GM23248 (cell line): ENCODE data around the gene RILP. TPM values are rescaled to one million over a fixed set of nuclear protein-coding genes. Genes with fewer than 3 reads are reported as not detected.

Experiments used
- DNase-seq: peaks from one replicate; pipeline ENCODE4 v3.0.0-alpha.2; 2015
- H2AFZ ChIP-seq: fragments of 200-600 bp; sonication (generic); 2 replicates; pipeline ENCODE4 v1.6.1; 2016; ENCODE audit warnings: antibody characterized with exemption
- H3F3A ChIP-seq: fragments of 200-600 bp; sonication (generic); 2 replicates; pipeline ENCODE4 v1.6.1; 2016; ENCODE audit warnings: mild to moderate bottlenecking, antibody characterized with exemption, mixed run types; ENCODE audit not compliant: insufficient read depth
- H3K27ac ChIP-seq: fragments of 200-600 bp; sonication (generic); 2 replicates; pipeline ENCODE4 v1.5.1; 2016; ENCODE audit warnings: mild to moderate bottlenecking
- H3K27me3 ChIP-seq: fragments of 200-600 bp; sonication (generic); replicated peaks from 2 replicates; pipeline ENCODE4 v1.6.1; 2016; ENCODE audit warnings: mild to moderate bottlenecking; ENCODE audit not compliant: insufficient read depth
- H3K36me3 ChIP-seq: fragments of 200-600 bp; sonication (generic); 2 replicates; pipeline ENCODE4 v1.6.1; 2016; ENCODE audit warnings: low read depth, mild to moderate bottlenecking
- H3K4me1 ChIP-seq: fragments of 200-600 bp; sonication (generic); 2 replicates; pipeline ENCODE4 v1.6.1; 2016; ENCODE audit warnings: mild to moderate bottlenecking; ENCODE audit not compliant: insufficient read depth
- H3K4me2 ChIP-seq: fragments of 200-600 bp; sonication (generic); one replicate; pipeline ENCODE4 v1.6.1; 2016; ENCODE audit warnings: mild to moderate bottlenecking; ENCODE audit not compliant: unreplicated experiment
- H3K4me3 ChIP-seq: fragments of 200-600 bp; sonication (generic); 2 replicates; pipeline ENCODE4 v1.5.1; 2016; ENCODE audit warnings: mild to moderate bottlenecking
- H3K79me2 ChIP-seq: fragments of 200-600 bp; sonication (generic); 2 replicates; pipeline ENCODE4 v1.6.1; 2016; ENCODE audit warnings: mild to moderate bottlenecking; ENCODE audit not compliant: insufficient read depth
- H3K9ac ChIP-seq: fragments of 200-600 bp; sonication (generic); 2 replicates; pipeline ENCODE4 v1.6.1; 2016; ENCODE audit warnings: mild to moderate bottlenecking
- H3K9me2 ChIP-seq: fragments of 200-600 bp; sonication (generic); 2 replicates; pipeline ENCODE4 v1.6.1; 2016; ENCODE audit warnings: mixed run types, mild to moderate bottlenecking, moderate library complexity; ENCODE audit not compliant: insufficient read depth
- H3K9me3 ChIP-seq: fragments of 200-600 bp; sonication (generic); one replicate; pipeline ENCODE4 v1.6.1; 2017; ENCODE audit warnings: low read depth
- H4K20me1 ChIP-seq: fragments of 200-600 bp; sonication (generic); 2 replicates; pipeline ENCODE4 v1.6.0; 2016; ENCODE audit not compliant: insufficient read depth
- EZH2 ChIP-seq: fragments of 200-600 bp; sonication (generic); IDR thresholded peaks from 2 replicates; pipeline ENCODE4 v1.6.1; 2018; ENCODE audit warnings: antibody characterized with exemption, mild to moderate bottlenecking; ENCODE audit not compliant: insufficient read depth, poor library complexity, severe bottlenecking
- EZH2phosphoT487 ChIP-seq: fragments of 200-600 bp; sonication (generic); IDR thresholded peaks from 2 replicates; pipeline ENCODE4 v1.6.1; 2018; ENCODE audit warnings: antibody characterized with exemption, moderate library complexity, mild to moderate bottlenecking, low read depth; ENCODE audit not compliant: insufficient read depth
- WGBS, 2 experiments: methylation state at CpG; one replicate each; pipeline ENCODE4 v1.1.6; 2015 to 2017; ENCODE audit warnings: low lambda C conversion rate in 2 of 2, low coverage in 1 of 2; ENCODE audit errors: missing lambda C conversion rate in 2 of 2; 5-methylcytosine and 5-hydroxymethylcytosine counted together
- in situ Hi-C: fragments of 300-500 bp; cut with MboI; formaldehyde crosslinking; loops from 2 replicates; pipeline ENCODE4 v1.15.0; 2020
- polyA plus RNA-seq: library from polyadenylated mRNA; unstranded; fragments of >200 nt; fragmentation: Nextera tagmentation; extraction: Ambion mirVana; gene quantifications from 2 replicates; pipeline ENCODE4 v1.2.1, GENCODE V29; 2016
- total RNA-seq: library from RNA; depleted of rRNA; stranded (reverse); fragments of >200 nt; shearing (Covaris generic); gene quantifications from 2 replicates; pipeline ENCODE4 v1.2.3, GENCODE V29; 2014

The RILP gene
- total and polyA plus RNA-seq, 2 experiments from 2014 or later = 6.5 to 27.6 TPM

GRCh38 chr17:1611715-1612114 lies 38.0 kb downstream of the RILP start:
- in situ Hi-C loops = no loop called here
- TF ChIP-seq EZH2 (no peak), EZH2phosphoT487 (no peak)
- H3K36me3 ChIP-seq = no peaks in the 10 kb centered on the region
- H3K4me2 ChIP-seq = no peak overlapping the region
- no peak overlapping the region for H3K4me3 ChIP-seq
- no peaks in the 10 kb centered on the region for H3K9me2 ChIP-seq
- no peak for DNase-seq
- H3K27ac ChIP-seq = no peak overlapping the region
- peaks cover 5% of the 10 kb centered on the region; the same call in 1 of the 2 replicates for H3K4me1 ChIP-seq
- no peaks in the 10 kb centered on the region for H3K9me3 ChIP-seq
- no peaks in the 10 kb centered on the region for H3K79me2 ChIP-seq
- no peak overlapping the region for H2AFZ ChIP-seq
- no peaks in the 10 kb centered on the region for H4K20me1 ChIP-seq
- no peaks in the 10 kb centered on the region for H3F3A ChIP-seq
- WGBS, 2 experiments = 67 to 71% methylated on average over 10 of the region's 10 CpGs
- no peak overlapping the region for H3K9ac ChIP-seq
- no peaks in the 10 kb centered on the region for H3K27me3 ChIP-seq

- no peaks in the 10 kb centered on the region for H4K20me1 ChIP-seq
- no peak for DNase-seq
- no peaks in the 10 kb centered on the region for H3K9me3 ChIP-seq
- no peak overlapping the region for H3K4me2 ChIP-seq
- no peaks in the 10 kb centered on the region for H3K36me3 ChIP-seq
- in situ Hi-C loops = no loop called here
- WGBS, 2 experiments = 92 to 94% methylated on average over 7 of the region's 7 CpGs
- no peaks in the 10 kb centered on the region for H3K9me2 ChIP-seq
- H3K9ac ChIP-seq = no peak overlapping the region
- no peak overlapping the region for H3K27ac ChIP-seq
- no peak overlapping the region for H3K4me3 ChIP-seq
- H3K4me1 ChIP-seq = peaks cover 5% of the 10 kb centered on the region; the same call in 1 of the 2 replicates
- no peak overlapping the region for H2AFZ ChIP-seq
- H3F3A ChIP-seq = no peaks in the 10 kb centered on the region
- H3K79me2 ChIP-seq = no peaks in the 10 kb centered on the region
- TF ChIP-seq EZH2phosphoT487 = no peak
- TF ChIP-seq EZH2 = no peak
- H3K27me3 ChIP-seq = no peaks in the 10 kb centered on the region
Observed at GRCh38 chr17:1608676-1609075, 41.0 kb downstream of the RILP start.

- Histone ChIP-seq H3K4me3 (no peak overlapping the region), H4K20me1 (no peaks in the 10 kb centered on the region), H3K9ac (no peak overlapping the region), H3K4me1 (peaks cover 5% of the 10 kb centered on the region; the same call in 1 of the 2 replicates), H3K4me2 (no peak overlapping the region), H3F3A (no peaks in the 10 kb centered on the region), H3K36me3 (no peaks in the 10 kb centered on the region), H3K9me2 (no peaks in the 10 kb centered on the region), H3K27ac (no peak overlapping the region), H3K27me3 (no peaks in the 10 kb centered on the region), H3K9me3 (no peaks in the 10 kb centered on the region), H3K79me2 (no peaks in the 10 kb centered on the region), H2AFZ (no peak overlapping the region)
- TF ChIP-seq EZH2phosphoT487 = no peak
- TF ChIP-seq EZH2 = no peak
- no peak for DNase-seq
- in situ Hi-C loops = no loop called here
- WGBS, 2 experiments = 95 to 100% methylated on average over 5 of the region's 5 CpGs
Observed at GRCh38 chr17:1607971-1608320, 41.7 kb downstream of the RILP start.

GRCh38 chr17:1606352-1606985 lies 43.2 kb downstream of the RILP start:
- H3K4me2 ChIP-seq = no peak overlapping the region
- WGBS, 2 experiments = 81% methylated on average over 26 of the region's 26 CpGs
- in situ Hi-C loops = no loop called here

More at GRCh38 chr17:1606352-1606985, 43.2 kb downstream of the RILP start:
- no peaks in the 10 kb centered on the region for H3K27me3 ChIP-seq
- no peak overlapping the region for H3K9ac ChIP-seq
- H3K9me2 ChIP-seq = no peaks in the 10 kb centered on the region
- no peak overlapping the region for H2AFZ ChIP-seq
- no peaks in the 10 kb centered on the region for H3K9me3 ChIP-seq
- H3F3A ChIP-seq = no peaks in the 10 kb centered on the region
- no peak for DNase-seq
- TF ChIP-seq EZH2phosphoT487 = no peak
- TF ChIP-seq EZH2 = no peak
- H3K4me1 ChIP-seq = peaks cover 5% of the 10 kb centered on the region; the same call in 1 of the 2 replicates
- no peaks in the 10 kb centered on the region for H4K20me1 ChIP-seq
- no peak overlapping the region for H3K27ac ChIP-seq
- H3K4me3 ChIP-seq = no peak overlapping the region
- H3K79me2 ChIP-seq = no peaks in the 10 kb centered on the region
- H3K36me3 ChIP-seq = no peaks in the 10 kb centered on the region
